Astrocyte (in vitro differentiated cells and primary cell): Measurements from ENCODE around the gene SEL1L2. TPM values are rescaled to one million over a fixed set of nuclear protein-coding genes. Genes with fewer than 3 reads are reported as not detected.

Experiments used
- DNase-seq: peaks from one replicate; pipeline ENCODE4 v3.0.0-alpha.2; 2010; ENCODE audit warnings: low read depth
- FAIRE-seq: peaks from 2 replicates; lab custom pipeline; 2011; peaks lifted over from hg19 to GRCh38; lab: Jason Lieb, UNC
- H2AFZ ChIP-seq: 2 replicates; pipeline ENCODE4 v1.6.0; 2012; ENCODE audit warnings: low read depth, low read length, inconsistent platforms
- H3K27ac ChIP-seq: 2 replicates; pipeline ENCODE4 v1.5.1; 2011; ENCODE audit warnings: low read depth, low read length, inconsistent platforms
- H3K27me3 ChIP-seq: 2 replicates; pipeline ENCODE4 v1.6.0; 2011; ENCODE audit warnings: low read length, inconsistent platforms; ENCODE audit not compliant: insufficient read depth
- H3K36me3 ChIP-seq: 2 replicates; pipeline ENCODE4 v1.5.1; 2011; ENCODE audit warnings: low read length, inconsistent platforms; ENCODE audit not compliant: insufficient read depth
- H3K4me1 ChIP-seq: 2 replicates; pipeline ENCODE4 v1.5.1; 2011; ENCODE audit warnings: low read length, inconsistent platforms; ENCODE audit not compliant: insufficient read depth
- H3K4me2 ChIP-seq: 2 replicates; pipeline ENCODE4 v1.6.0; 2012; ENCODE audit warnings: low read length, inconsistent platforms
- H3K4me3 ChIP-seq: 2 replicates; pipeline ENCODE4 v1.5.1; 2011; ENCODE audit warnings: low read depth, mild to moderate bottlenecking, low read length, inconsistent platforms; ENCODE audit not compliant: insufficient read depth
- H3K79me2 ChIP-seq: 2 replicates; pipeline ENCODE4 v1.6.0; 2012; ENCODE audit warnings: mild to moderate bottlenecking, low read length, inconsistent platforms; ENCODE audit not compliant: insufficient read depth
- H3K9ac ChIP-seq: 2 replicates; pipeline ENCODE4 v1.6.0; 2012; ENCODE audit warnings: mild to moderate bottlenecking, low read length, inconsistent platforms
- H3K9me3 ChIP-seq: 2 replicates; pipeline ENCODE4 v1.5.1; 2012; ENCODE audit warnings: low read depth, mild to moderate bottlenecking, low read length, inconsistent platforms; ENCODE audit not compliant: insufficient read depth
- H4K20me1 ChIP-seq: 2 replicates; pipeline ENCODE4 v1.6.0; 2012; ENCODE audit warnings: low read length, inconsistent platforms; ENCODE audit not compliant: insufficient read depth
- H3K27ac Mint-ChIP-seq: one replicate; pipeline ENCODE4 v1.8.0; 2021; ENCODE audit warnings: mild to moderate bottlenecking, mixed read lengths; ENCODE audit not compliant: unreplicated experiment
- H3K27me3 Mint-ChIP-seq: one replicate; pipeline ENCODE4 v1.8.0; 2021; ENCODE audit warnings: low read depth, mixed read lengths; ENCODE audit not compliant: unreplicated experiment
- H3K36me3 Mint-ChIP-seq: one replicate; pipeline ENCODE4 v1.8.0; 2021; ENCODE audit warnings: low read depth, mixed read lengths; ENCODE audit not compliant: unreplicated experiment
- H3K4me1 Mint-ChIP-seq: one replicate; pipeline ENCODE4 v1.8.0; 2021; ENCODE audit warnings: low read depth, mixed read lengths; ENCODE audit not compliant: unreplicated experiment
- H3K4me3 Mint-ChIP-seq: one replicate; pipeline ENCODE4 v1.8.0; 2021; ENCODE audit warnings: mild to moderate bottlenecking, moderate library complexity, mixed read lengths; ENCODE audit not compliant: unreplicated experiment
- H3K9me3 Mint-ChIP-seq: one replicate; pipeline ENCODE4 v1.8.0; 2021; ENCODE audit warnings: mild to moderate bottlenecking, mixed read lengths; ENCODE audit not compliant: unreplicated experiment
- EZH2 ChIP-seq: IDR thresholded peaks from 2 replicates; pipeline ENCODE4 v1.6.1; 2012; ENCODE audit warnings: mild to moderate bottlenecking, low read length, inconsistent platforms; ENCODE audit not compliant: insufficient read depth
- total RNA-seq: library from RNA; stranded (reverse); gene quantifications from 2 replicates; pipeline ENCODE4 v1.2.1, GENCODE V29; 2021
- TF ChIP-seq, protein P1 (sequence below): IDR thresholded peaks from 2 replicates; pipeline ENCODE4 v1.5.1; 2011; ENCODE audit warnings: low read depth, mild to moderate bottlenecking, inconsistent platforms, low read length, moderate library complexity; ENCODE audit not compliant: insufficient read depth

The SEL1L2 gene
- total RNA-seq, 1 donor from 2014 or later: not detected

DNA sequence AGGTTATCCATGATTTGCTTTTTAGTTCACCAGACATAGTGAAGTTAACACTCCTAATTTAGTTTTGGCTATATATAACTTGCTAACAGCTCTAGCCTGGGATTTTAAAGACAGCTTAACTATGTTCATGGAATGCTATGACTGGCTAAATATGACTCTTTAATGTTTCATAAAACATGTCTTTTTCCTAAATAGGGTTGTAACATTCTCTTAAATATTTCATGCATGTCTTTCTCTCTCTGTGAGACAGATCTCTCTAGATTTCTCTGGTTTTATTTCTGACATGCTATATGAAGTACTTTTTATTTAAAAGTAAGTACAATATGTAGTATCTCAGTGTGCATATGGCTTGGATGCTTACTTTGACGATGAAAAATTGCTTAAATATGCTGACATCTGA lies 40.6 kb upstream of the SEL1L2 start:
- Mint-ChIP-seq H3K27ac (no peak overlapping the region), H3K27me3 (no peaks in the 10 kb centered on the region), H3K4me1 (no peaks in the 10 kb centered on the region), H3K9me3 (no peaks in the 10 kb centered on the region), H3K4me3 (no peak overlapping the region), H3K36me3 (peaks cover 3% of the 10 kb centered on the region)
- no peaks in the 10 kb centered on the region for H3K4me1 ChIP-seq
- H3K4me3 ChIP-seq: no peak overlapping the region
- FAIRE-seq (no peak), DNase-seq (no peak)
- no peak overlapping the region for H3K27ac ChIP-seq
- no peaks in the 10 kb centered on the region for H3K9me3 ChIP-seq
- H4K20me1 ChIP-seq: no peaks in the 10 kb centered on the region
- H2AFZ ChIP-seq: no peak overlapping the region
- TF ChIP-seq EZH2: no peak
- TF ChIP-seq, protein P1, sequence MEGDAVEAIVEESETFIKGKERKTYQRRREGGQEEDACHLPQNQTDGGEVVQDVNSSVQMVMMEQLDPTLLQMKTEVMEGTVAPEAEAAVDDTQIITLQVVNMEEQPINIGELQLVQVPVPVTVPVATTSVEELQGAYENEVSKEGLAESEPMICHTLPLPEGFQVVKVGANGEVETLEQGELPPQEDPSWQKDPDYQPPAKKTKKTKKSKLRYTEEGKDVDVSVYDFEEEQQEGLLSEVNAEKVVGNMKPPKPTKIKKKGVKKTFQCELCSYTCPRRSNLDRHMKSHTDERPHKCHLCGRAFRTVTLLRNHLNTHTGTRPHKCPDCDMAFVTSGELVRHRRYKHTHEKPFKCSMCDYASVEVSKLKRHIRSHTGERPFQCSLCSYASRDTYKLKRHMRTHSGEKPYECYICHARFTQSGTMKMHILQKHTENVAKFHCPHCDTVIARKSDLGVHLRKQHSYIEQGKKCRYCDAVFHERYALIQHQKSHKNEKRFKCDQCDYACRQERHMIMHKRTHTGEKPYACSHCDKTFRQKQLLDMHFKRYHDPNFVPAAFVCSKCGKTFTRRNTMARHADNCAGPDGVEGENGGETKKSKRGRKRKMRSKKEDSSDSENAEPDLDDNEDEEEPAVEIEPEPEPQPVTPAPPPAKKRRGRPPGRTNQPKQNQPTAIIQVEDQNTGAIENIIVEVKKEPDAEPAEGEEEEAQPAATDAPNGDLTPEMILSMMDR: no peak
- no peaks in the 10 kb centered on the region for H3K36me3 ChIP-seq
- H3K27me3 ChIP-seq: no peaks in the 10 kb centered on the region
- no peaks in the 10 kb centered on the region for H3K79me2 ChIP-seq
- H3K4me2 ChIP-seq: no peak overlapping the region
- no peak overlapping the region for H3K9ac ChIP-seq

DNA sequence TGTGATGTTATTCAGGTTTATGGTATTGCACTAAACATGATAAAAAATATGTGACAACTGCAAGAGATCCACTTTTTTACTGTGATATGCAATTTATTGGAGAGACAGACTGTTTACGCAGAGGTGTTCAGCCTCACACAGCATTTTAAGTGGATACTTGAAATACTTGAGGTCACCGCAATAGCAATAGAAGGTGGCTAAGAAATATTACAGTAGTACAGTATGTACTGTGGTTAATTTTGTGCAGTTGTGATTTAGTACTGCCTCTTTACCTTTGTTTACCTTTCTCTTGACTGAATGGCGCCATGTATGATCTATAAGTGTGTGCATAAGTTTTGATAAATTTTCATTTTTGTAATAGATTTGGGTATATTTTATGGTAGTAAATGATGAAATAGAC lies 22.3 kb upstream of the SEL1L2 start:
- Histone ChIP-seq H4K20me1 (no peaks in the 10 kb centered on the region), H3K36me3 (no peaks in the 10 kb centered on the region), H3K9ac (no peak overlapping the region), H3K27me3 (no peaks in the 10 kb centered on the region), H3K9me3 (no peaks in the 10 kb centered on the region), H3K27ac (no peak overlapping the region), H3K4me2 (no peak overlapping the region), H3K4me3 (no peak overlapping the region), H3K4me1 (no peaks in the 10 kb centered on the region), H3K79me2 (no peaks in the 10 kb centered on the region), H2AFZ (no peak overlapping the region)
- Mint-ChIP-seq H3K9me3 (peaks cover 4% of the 10 kb centered on the region), H3K4me3 (no peak overlapping the region), H3K4me1 (no peaks in the 10 kb centered on the region), H3K27ac (no peak overlapping the region), H3K36me3 (no peaks in the 10 kb centered on the region), H3K27me3 (no peaks in the 10 kb centered on the region)
- no peak for FAIRE-seq
- TF ChIP-seq EZH2: no peak
- TF ChIP-seq, protein P1: no peak
- no peak for DNase-seq

DNA sequence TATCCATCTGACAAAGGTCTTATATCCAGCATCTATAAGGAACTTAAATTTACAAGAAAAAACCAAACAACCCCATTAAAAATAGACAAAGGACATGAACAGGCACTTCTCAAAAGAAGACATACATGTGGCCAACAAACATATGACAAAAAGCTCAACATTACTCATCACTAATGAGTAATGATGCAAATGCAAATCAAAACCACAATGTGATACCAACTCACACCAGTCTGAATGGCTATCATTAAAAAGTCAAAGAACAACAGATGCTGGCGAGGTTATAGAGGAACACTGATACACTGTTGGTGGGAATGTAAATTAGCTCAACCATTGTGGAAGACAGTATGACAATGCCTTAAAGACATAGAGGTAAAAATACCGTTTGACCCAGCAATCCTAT lies 18.8 kb upstream of the SEL1L2 start:
- no peaks in the 10 kb centered on the region for H3K36me3 ChIP-seq
- H3K79me2 ChIP-seq: no peaks in the 10 kb centered on the region
- no peak overlapping the region for H3K4me3 ChIP-seq
- Mint-ChIP-seq H3K4me1 (no peaks in the 10 kb centered on the region), H3K4me3 (no peak overlapping the region), H3K36me3 (no peaks in the 10 kb centered on the region), H3K27me3 (no peaks in the 10 kb centered on the region), H3K9me3 (no peaks in the 10 kb centered on the region), H3K27ac (no peak overlapping the region)
- H3K9me3 ChIP-seq: no peaks in the 10 kb centered on the region
- H2AFZ ChIP-seq: no peak overlapping the region
- H3K27me3 ChIP-seq: no peaks in the 10 kb centered on the region
- TF ChIP-seq EZH2: no peak
- no peaks in the 10 kb centered on the region for H3K4me1 ChIP-seq
- H3K4me2 ChIP-seq: no peak overlapping the region
- H4K20me1 ChIP-seq: no peaks in the 10 kb centered on the region
- FAIRE-seq (no peak), DNase-seq (no peak)
- no peak overlapping the region for H3K9ac ChIP-seq
- H3K27ac ChIP-seq: no peak overlapping the region
